Right lobe of liver (tissue), 6 donors: ENCODE data around the gene PHTF2. TPM values are rescaled to one million over a fixed set of nuclear protein-coding genes. Genes with fewer than 3 reads are reported as not detected.
"Not testable (repeated sequence)": the region's sequence is repeated elsewhere in the genome, so short reads cannot be mapped to it uniquely, and the experiment has no call there.

Experiments used
- ATAC-seq, 4 donors: fragments of 200-7000 bp; cut with Tn5 transposase; one replicate each; pipeline ENCODE4 v1.9.1; 2020; ENCODE audit warnings: mild to moderate bottlenecking in 4 of 4, moderate library complexity in 4 of 4
- DNase-seq, 3 donors: peaks; one replicate each; pipeline ENCODE4 v3.0.0-alpha.2; 2020
- H3K27ac ChIP-seq, 3 donors: fragments of 200-600 bp; one replicate each; pipeline ENCODE4 v1.8.0; 2022
- H3K27me3 ChIP-seq, 2 donors: fragments of 200-600 bp; one replicate each; pipeline ENCODE4 v1.8.0; 2022
- H3K36me3 ChIP-seq, 4 donors: fragments of 200-600 bp; sonication (generic) in 1 of 4; one replicate each; pipeline versions ENCODE4 v1.5.1 to v1.8.0; 2017 to 2022; ENCODE audit warnings: control low read depth in 1 of 4
- H3K4me1 ChIP-seq, 4 donors: fragments of 200-600 bp; sonication (generic) in 1 of 4; one replicate each; pipeline versions ENCODE4 v1.5.1 to v1.8.0; 2017 to 2022; ENCODE audit warnings: control low read depth in 1 of 4
- H3K4me3 ChIP-seq, 3 donors: fragments of 200-600 bp; one replicate each; pipeline ENCODE4 v1.8.0; 2022
- H3K9me3 ChIP-seq, 4 donors: fragments of 200-600 bp; sonication (generic) in 1 of 4; one replicate each; pipeline versions ENCODE4 v1.5.1 to v1.8.0; 2017 to 2022; ENCODE audit warnings: control low read depth in 1 of 4
- POLR2A ChIP-seq: fragments of 450-650 bp; IDR thresholded peaks from one replicate; pipeline ENCODE4 v1.6.1; 2017; ENCODE audit warnings: antibody characterized with exemption, mild to moderate bottlenecking
- WGBS: methylation state at CpG from one replicate; pipeline ENCODE4 v1.1.6; 2018; ENCODE audit warnings: low coverage, low lambda C conversion rate; ENCODE audit not compliant: insufficient coverage; ENCODE audit errors: missing lambda C conversion rate; 5-methylcytosine and 5-hydroxymethylcytosine counted together
- intact Hi-C, 2 donors: fragments of 100-400 bp; cut with DNase I; formaldehyde crosslinking; loops; one replicate each; pipeline versions ENCODE4 v1.11.2 to v1.14.1; 2022
- total RNA-seq, 6 experiments: library from RNA; depleted of rRNA in 2 of 6; stranded (reverse); fragments of >200 nt in 2 of 6; fragmentation: NEBNext Ultra II Directional in 3 of 6; extraction: Animal tissue kit (Norgen Biotek cat#: 25700) in 3 of 6; gene quantifications; one replicate each; pipeline versions ENCODE4 v1.1.0 to v1.2.4, GENCODE V29; 2016 to 2023
- TF ChIP-seq, protein P1 (sequence below), 4 donors: fragments of 200-600 bp in 3 of 4; fragments of 450-650 bp in 1 of 4; IDR thresholded peaks; one replicate each; pipeline versions ENCODE4 v1.5.1 to v1.8.0; 2016 to 2022; ENCODE audit warnings: antibody characterized with exemption in 4 of 4, mild to moderate bottlenecking in 2 of 4
- donor health status: DM: no; HTN: yes; CAD: no.
- donor health status: DM: no; HTN: no; CAD: no.
- donor health status: DM: no; HTN: no; CAD: no.
- donor health status: DM: no; HTN: yes; CAD: no.
- donor health status: DM: no; HTN: yes; CAD: no.

Gene PHTF2
- total RNA-seq, 6 experiments from 2014 or later = 2.4 to 6.8 (median 5.5) TPM

DNA sequence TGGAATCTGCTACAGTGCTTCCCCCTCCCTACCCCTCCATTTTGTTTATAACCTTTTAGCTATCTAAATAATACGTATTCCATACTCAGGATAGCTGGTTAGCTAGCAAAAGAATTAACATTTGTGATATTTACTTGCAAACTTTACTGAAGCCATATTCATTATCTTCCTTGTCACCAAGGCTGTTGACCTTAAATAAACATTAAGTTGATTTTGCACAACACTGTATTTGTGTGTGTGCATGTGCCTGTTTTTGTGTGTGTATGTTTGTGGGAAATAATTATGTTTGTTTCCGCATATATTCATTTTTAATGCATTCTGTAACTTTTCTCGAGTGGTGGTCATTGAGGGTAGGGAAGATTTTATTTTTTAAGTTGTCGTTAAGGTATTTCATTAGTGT lies 16.2 kb upstream of the PHTF2 start:
- no peak for TF ChIP-seq POLR2A
- TF ChIP-seq, protein P1, sequence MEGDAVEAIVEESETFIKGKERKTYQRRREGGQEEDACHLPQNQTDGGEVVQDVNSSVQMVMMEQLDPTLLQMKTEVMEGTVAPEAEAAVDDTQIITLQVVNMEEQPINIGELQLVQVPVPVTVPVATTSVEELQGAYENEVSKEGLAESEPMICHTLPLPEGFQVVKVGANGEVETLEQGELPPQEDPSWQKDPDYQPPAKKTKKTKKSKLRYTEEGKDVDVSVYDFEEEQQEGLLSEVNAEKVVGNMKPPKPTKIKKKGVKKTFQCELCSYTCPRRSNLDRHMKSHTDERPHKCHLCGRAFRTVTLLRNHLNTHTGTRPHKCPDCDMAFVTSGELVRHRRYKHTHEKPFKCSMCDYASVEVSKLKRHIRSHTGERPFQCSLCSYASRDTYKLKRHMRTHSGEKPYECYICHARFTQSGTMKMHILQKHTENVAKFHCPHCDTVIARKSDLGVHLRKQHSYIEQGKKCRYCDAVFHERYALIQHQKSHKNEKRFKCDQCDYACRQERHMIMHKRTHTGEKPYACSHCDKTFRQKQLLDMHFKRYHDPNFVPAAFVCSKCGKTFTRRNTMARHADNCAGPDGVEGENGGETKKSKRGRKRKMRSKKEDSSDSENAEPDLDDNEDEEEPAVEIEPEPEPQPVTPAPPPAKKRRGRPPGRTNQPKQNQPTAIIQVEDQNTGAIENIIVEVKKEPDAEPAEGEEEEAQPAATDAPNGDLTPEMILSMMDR (IDR thresholded peaks at IDR 0.05) = no peak
- WGBS = 61% methylated on average over 4 of the region's 4 CpGs
- intact Hi-C loops = no loop called here
- Histone ChIP-seq H3K9me3 (peaks cover 0 to 3% (median 0%) of the 10 kb centered on the region in 4 donors), H3K4me1 (peaks cover 0 to 18% (median 5%) of the 10 kb centered on the region in 4 donors), H3K27me3 (no peaks in the 10 kb centered on the region), H3K4me3 (no peak overlapping the region), H3K27ac (no peak overlapping the region), H3K36me3 (peaks cover 0 to 20% (median 9%) of the 10 kb centered on the region in 4 donors)
- peak; percentile 35 to 60 (median 53) for ATAC-seq
- no peak for DNase-seq

DNA sequence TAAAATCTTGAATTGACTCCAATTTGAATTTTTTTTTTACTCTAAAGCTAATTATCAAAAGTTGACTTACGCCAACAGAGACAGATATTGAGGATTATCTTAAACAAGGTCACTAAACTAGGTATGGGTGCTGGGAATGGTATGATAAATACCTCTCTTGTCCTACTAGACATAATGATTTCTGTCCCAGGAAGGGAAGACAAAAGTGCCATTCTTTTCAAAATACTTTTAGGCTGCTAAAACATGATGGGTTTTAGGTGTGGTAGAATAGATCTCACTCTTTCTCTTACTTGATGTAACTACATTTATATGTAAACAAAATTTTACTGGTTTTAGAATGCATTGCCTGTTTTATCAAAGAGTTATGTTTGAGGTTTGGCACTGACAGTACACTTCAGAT lies 15.5 kb upstream of the PHTF2 start:
- peaks cover 0 to 3% (median 0%) of the 10 kb centered on the region in 4 donors for H3K9me3 ChIP-seq
- ATAC-seq (no peak), DNase-seq (no peak)
- H3K4me1 ChIP-seq = peaks cover 0 to 18% (median 5%) of the 10 kb centered on the region in 4 donors
- intact Hi-C loops = no loop called here
- no peak for TF ChIP-seq POLR2A
- TF ChIP-seq, protein P1 (IDR thresholded peaks at IDR 0.05) = no peak
- H3K27me3 ChIP-seq = no peaks in the 10 kb centered on the region
- peaks cover 0 to 20% (median 8%) of the 10 kb centered on the region in 4 donors for H3K36me3 ChIP-seq
- peak overlapping the region in 1 of 3 donors; percentile 9 for H3K27ac ChIP-seq
- 100% methylated on average over 1 of the region's 1 CpG for WGBS
- no peak overlapping the region for H3K4me3 ChIP-seq

DNA sequence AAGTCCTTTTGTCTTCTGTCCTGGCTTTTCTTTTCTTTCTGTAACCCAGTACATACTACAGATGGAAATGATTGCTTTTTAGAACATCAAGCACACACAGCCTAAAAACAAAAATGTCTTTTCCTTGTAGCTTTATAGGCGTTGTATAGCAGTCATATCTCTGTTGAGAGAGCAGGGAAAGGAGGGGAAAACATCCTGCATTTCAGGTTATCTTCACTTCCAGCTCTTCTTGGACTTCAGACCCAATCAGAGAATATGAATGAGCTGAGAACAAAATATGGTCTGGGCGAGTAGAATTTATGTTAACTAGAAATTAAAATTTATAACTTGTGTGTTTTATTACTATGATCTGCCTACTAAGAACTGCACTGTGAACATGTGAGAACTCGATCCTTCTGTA lies 15.0 kb upstream of the PHTF2 start:
- peaks cover 0 to 18% (median 5%) of the 10 kb centered on the region in 4 donors for H3K4me1 ChIP-seq
- H3K36me3 ChIP-seq = peaks cover 0 to 15% (median 6%) of the 10 kb centered on the region in 4 donors
- H3K4me3 ChIP-seq = no peak overlapping the region
- 54% methylated on average over 3 of the region's 3 CpGs for WGBS
- peak overlapping the region in 1 of 3 donors; percentile 9 for H3K27ac ChIP-seq
- intact Hi-C loops = no loop called here
- no peak for DNase-seq
- TF ChIP-seq POLR2A = no peak
- TF ChIP-seq, protein P1 (IDR thresholded peaks at IDR 0.05) = no peak
- no peaks in the 10 kb centered on the region for H3K27me3 ChIP-seq
- peaks cover 0 to 3% (median 0%) of the 10 kb centered on the region in 4 donors for H3K9me3 ChIP-seq
- ATAC-seq = peak in 3 of 4 donors; percentile 11 to 20 (median 16)

GRCh38 chr7:77784426-77784825 lies 14.1 kb upstream of the PHTF2 start:
- Histone ChIP-seq H3K27ac (peak overlapping the region in 2 of 3 donors; percentile 36 to 51), H3K4me1 (peaks cover 0 to 18% (median 5%) of the 10 kb centered on the region in 4 donors)
- 69% methylated on average over 10 of the region's 10 CpGs for WGBS
- H3K27me3 ChIP-seq, DNase-seq, H3K36me3 ChIP-seq, H3K9me3 ChIP-seq, intact Hi-C loops, H3K4me3 ChIP-seq: not testable (repeated sequence)
- ATAC-seq = peak; percentile 85 to 88 (median 87)

DNA sequence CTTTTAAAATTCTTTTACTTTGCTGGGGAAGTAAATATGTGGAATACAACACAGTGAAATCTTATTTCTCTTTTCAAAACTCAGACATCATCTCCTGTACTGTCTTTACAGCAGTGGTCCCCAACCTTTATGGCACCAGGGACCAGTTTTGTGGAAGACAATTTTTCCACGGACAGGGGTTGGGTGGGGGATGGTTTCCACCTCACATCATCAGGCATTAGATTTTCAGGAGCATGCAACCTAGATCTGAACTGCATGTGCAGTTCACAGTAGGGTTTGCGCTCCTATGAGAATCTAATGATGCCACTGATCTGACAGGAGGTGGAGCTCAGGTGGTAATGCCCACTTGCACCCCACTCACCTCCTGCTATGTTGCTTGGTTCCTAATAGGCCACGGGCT lies 12.6 kb upstream of the PHTF2 start:
- H3K9me3 ChIP-seq = peaks cover 0 to 3% (median 0%) of the 10 kb centered on the region in 4 donors
- H3K4me1 ChIP-seq = peaks cover 0 to 18% (median 5%) of the 10 kb centered on the region in 4 donors
- H3K4me3 ChIP-seq = no peak overlapping the region
- DNase-seq = no peak
- TF ChIP-seq, protein P1 (IDR thresholded peaks at IDR 0.05) = no peak
- no peak for TF ChIP-seq POLR2A
- intact Hi-C loops = no loop called here
- H3K36me3 ChIP-seq = no peaks in the 10 kb centered on the region
- ATAC-seq = no peak
- WGBS = 97% methylated on average over 3 of the region's 3 CpGs
- no peaks in the 10 kb centered on the region for H3K27me3 ChIP-seq
- no peak overlapping the region for H3K27ac ChIP-seq
